ENCODE measurements around the gene ANKRD31.

GRCh38 chr5:75192804-75193203 lies 43.9 kb downstream of the ANKRD31 start:
- TF ChIP-seq CTCF (IDR thresholded peaks at IDR 0.05) (no peak), POLR2A (IDR thresholded peaks at IDR 0.05) (no peak)
